CD4-positive, alpha-beta T cell treated with Interleukin-15 for 4 hours (primary cell): ENCODE measurements around the gene CAND1.

Experiments used
- DNase-seq: peaks from one replicate; pipeline ENCODE4 v3.0.0-alpha.2; 2020; ENCODE audit warnings: low spot score

CAND1 gene

DNA sequence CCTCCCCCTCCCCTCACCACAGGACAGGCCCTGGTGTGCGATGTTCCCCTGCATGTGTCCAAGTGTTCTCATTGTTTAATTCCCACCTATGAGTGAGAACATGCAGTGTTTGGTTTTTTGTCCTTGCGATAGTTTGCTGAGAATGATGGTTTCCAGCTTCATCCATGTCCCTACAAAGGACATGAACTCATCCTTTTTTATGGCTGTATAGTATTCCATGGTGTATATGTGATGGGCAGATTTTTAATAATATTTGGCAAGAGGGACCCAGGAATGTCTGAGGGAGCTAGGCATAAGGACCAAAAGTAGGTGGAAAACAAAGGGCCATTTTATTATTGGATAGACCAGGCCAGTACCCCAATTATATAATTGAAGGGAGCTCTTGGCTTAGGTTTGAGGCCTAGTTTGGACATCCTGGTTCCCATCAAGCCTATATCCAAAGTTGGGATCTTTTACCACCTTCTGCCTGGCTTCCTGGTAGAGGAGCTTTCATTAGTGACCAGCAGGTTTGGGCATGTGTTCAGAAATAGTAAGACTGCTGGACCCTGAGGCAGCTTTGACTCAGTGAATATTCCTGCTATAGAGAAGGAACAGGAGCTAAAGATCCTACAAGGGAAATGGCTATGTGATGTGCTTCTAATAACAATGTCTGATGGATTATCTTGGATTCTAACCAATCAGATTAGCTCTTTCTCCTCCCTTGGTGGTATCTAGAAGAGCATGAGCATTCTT is 76.0 kb downstream of the CAND1 start:
- no peak for DNase-seq

DNA sequence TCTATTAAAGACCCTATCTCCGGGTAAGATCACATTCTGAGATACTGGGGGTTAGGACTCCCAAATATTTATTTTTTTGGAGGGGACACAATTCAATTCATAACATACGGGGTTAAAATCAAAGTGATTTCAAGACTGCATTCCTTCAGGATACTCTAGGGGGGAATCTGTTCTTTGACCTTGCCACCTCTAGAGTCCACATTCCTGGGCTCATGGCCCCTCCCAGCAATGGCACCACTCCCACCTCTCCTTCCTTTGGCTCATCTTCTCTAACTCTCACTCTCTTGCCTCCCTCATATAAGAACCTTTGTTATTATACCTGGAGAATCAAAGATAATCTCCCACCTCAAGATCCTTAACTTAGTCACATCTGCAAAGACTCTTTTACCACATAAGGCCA is 79.5 kb downstream of the CAND1 start:
- no peak for DNase-seq

DNA sequence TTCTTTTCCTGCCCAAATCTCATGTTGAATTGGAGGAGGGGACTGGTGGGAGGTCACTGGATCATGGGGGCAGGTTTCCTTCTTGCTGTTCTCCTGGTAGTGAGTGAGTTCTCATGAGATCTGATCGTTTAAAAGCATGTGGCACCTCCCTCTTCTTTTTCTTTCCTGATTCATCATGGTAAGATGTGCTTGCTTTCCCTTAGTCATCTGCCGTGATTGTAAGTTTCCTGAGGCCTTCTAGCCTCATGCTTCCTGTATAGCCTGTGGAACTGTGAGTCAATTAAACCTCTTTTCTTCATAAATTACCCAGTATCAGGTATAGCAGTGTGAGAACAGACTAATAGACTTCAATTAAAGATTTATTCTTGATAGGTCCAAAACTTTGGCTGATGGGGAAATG is 83.5 kb downstream of the CAND1 start:
- DNase-seq: no peak

DNA sequence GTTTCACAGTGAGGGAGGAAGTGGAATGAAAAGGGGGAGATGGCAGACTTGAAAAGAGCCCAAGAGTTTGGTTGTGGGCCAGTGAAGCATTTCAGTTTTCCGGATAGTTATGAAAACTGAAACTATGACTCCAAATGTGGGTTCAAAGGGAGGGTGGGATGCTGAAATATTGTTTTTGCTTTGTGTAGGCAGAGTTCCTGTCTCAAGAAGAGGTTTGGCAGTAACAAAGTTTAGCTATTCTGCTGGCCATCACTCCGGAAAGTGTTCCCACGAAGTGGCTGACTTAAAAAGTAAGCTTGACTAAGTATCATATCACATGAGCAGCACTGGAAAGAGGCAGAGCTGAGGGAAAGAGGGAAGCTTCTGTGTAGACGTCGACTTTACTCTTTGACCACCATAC is 85.2 kb downstream of the CAND1 start:
- DNase-seq: no peak

DNA sequence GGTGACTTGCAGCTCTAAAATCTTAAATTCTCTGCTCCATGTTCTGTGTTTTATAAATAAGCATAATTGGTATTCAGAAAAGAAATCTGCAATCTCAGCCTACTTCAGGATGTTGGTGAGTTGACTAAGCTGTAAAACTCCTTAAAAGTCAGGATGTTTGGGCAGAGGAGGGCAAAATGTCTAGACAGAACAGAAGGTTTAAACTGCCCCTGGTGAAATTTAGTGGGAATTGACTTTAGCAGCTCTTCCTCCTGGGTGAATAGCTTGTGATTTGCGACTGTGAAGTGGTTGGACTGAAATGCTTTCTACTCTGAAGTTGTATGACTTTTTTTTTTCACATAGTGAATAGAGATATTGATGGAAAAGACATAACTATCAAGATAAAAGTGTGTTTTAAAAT is 85.8 kb downstream of the CAND1 start:
- DNase-seq: no peak

DNA sequence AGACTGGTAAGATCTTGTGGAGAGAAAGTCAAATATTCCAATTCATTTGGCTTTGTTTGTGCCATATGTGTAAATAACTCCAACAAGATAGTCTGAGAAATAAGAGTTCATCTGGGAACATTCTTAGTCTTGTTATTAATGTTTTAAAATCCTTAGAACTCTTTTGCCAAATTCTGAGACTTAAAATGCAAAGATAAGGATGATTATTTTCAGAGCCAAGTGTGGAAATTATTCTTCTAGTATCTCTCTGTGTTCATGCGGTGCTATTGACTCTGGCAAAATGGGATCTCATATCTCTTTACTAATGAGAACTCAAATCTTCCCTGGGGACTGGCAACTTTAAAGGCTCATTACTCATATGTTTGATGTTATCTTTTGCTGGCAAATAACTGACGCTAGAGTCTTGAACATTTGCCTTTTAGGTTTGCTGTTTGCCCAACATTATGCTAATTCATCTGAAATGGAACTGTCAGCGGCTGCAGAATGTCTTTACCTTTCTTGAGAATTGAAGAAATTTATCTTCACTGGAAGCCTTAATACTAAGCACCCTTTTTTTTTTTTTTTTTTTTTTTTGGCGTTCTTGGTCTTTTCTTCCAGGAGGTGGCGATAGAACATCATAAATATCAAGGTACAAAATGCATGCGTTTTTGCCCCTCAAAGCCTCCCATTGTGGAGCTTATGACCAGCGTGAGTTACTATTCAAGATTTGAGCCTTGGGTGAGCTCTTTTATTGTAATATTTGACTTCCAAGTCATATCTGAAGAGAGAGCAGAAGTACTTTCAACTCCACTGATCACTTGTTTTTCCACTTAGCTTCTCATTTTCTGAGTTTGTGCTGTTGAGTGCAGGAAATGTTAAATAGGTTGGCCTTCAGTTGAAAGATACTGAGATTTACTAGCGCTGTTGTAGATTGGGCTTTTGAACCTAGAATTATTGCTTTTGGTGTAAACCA is 86.5 kb downstream of the CAND1 start:
- DNase-seq: peak; percentile 50

DNA sequence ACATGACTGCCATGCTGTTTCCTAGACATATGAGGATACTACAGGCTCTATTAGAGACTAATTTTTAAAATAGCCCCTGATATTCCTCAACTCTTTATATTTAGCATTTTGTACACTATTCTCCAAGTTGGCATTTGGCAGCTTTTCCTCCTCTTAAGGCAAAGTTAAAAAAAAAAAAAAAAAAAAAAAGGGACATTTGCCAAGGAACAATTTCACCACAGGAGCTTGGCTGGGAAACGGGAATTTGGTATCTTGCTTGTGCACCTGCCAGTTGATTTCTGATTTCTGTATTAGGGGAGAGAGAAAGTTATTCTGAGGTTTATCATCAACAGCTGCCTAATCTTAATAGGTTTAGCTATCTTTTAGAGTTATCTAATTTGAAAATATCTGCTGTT is 87.2 kb downstream of the CAND1 start:
- DNase-seq: no peak

DNA sequence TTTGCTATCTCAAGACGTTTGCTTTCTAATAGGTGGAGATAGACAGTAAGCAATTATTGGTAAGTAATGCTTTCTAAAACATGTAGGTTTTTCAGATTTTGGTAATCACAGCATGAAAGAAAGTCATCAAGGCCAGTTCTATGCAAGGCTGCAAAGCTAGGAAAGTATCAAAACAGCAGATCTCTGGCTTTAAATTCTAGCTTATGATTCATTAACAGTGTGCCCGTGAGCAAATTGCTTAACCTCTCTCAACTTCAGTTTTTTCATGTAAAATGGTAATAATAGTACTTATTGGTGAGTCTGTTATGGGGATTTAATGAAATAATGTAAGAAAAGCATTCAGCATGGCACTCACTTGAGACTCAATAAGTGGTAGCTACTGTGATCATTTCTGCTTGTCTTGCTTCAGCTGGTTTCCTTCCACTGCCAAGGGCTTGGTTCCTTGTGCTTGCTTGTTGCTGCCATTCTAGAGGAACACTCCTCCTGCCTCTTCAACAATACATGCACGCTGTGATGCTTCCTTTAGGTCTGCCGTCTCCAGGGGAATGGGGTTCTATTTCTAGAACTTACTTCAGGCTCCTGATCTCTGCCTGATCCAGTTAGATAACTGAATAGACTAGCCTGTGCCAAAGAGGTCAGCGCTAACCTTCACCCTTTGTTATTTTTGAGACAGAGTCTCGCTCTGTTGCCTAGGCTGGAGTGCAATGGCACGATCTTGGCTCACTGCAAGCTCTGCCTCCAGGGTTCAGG is 88.4 kb downstream of the CAND1 start:
- DNase-seq: no peak

DNA sequence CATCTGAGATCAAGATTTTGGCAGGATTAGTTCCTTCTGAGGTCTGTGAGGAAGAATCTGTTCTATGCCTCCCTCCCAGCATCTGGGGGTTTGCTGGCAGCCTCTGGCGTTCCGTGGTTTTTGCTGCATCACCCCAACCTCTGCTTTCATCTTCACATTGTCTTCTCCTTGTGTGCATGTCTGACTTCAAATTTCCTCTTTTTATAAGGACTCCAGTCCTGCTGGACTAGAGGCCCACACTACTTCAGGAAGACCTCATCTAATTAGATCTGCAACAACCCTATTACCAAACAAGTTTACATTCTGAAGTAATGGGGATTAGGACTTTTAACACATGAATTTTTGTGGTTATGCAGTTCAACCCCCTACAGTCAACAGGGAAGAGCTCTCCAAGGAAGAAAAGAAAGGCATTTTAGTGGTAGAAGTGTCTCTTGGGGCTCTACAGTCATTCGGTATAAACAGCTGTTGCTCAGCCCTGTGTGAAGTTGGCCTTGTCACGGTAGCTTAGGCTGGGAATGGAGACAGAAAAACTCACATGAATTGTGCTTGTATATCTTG is 89.7 kb downstream of the CAND1 start:
- DNase-seq: no peak

DNA sequence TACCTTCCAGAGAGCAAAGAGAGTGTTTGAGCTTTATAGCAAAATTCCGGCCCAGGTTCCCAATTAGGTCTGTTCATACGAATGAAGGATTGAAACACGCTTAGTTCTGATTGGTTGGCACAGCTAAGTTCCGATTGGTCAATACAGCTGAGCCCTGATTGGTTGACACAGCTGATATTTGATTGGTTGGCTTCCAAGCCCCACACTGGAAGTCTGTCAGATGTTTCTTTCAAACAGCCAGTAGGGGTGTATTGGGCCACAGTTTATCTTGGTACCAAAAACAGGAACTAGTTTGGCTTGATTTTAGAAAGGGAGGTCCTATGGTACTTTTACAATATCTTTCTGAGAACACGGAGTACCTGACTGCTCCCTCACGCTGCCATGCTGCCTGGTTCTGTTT is 93.4 kb downstream of the CAND1 start:
- no peak for DNase-seq

DNA sequence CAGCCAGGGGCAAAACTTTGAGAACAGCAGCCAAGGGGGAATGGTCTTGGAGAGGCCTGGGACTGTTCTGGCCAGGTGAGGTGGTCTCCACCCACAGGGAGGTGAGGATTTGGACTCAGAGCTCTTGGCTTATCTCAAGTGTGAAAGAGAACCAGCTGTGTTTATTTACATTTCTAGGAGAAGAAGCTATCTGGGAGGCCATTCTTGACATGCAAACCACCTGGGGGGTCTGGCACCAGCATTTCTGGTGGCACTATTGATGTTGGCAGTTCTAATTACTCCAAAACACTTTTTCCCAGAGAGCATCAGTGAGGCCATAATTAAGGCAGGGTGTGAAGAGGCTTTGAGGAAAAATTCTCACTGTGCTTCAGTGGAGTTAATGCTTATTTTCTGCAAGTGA is 95.1 kb downstream of the CAND1 start:
- no peak for DNase-seq

DNA sequence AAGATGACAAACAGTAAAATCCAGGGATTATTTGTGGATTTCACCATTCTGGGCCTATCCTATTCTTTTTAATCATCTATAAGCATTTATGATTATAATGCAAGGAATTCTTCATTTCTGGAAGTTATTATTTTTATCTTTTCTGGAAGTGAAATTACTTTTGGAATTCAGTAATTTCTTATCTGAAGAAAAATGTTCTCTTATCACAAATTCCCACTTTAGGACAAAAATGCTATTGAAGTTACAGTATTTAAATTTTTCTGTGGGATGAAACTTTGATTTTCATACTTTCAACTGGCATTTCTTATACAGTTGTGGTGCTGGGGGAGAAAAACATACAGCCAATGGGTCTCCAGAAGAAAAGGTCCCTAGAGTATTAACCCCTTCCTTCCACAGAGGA is 96.0 kb downstream of the CAND1 start:
- DNase-seq: no peak

DNA sequence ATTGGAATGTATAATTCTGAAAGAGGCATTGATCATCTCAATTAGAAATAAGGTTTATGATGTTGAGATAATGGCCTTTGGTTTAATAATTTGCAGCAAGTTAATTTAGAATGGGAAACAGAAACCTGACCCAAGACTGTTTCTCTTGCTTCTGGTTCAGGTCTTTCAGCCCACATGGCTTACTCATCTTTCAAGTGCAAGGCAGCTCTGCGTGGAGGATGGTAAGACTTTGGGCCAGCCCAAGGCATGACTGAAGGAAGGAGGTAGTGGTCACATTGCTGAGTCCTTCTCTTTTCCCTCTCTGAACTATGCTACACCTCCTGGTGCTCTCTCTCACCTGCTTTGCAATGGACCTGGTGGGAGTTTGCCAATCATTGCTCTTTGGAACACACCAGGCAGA is 98.7 kb downstream of the CAND1 start:
- DNase-seq: no peak
